Measurements from ENCODE around the gene MAT2A. TPM values are rescaled to one million over a fixed set of nuclear protein-coding genes. Genes with fewer than 3 reads are reported as not detected.

MAT2A gene
- total and polyA plus RNA-seq, 9 of the 15 experiments (the other 6 are each of a cell fraction or from before 2014, with no cell fraction given) = 130 to 1,027 (median 240) TPM

- peak in 1 of 3 experiments; percentile 51; a peak in 1 of 6 replicates for TF ChIP-seq ZBTB11 (CRISPR knock-in tag; IDR thresholded peaks at IDR 0.05)
- no peak for TF ChIP-seq ZFP30 (CRISPR knock-in tag; IDR thresholded peaks at IDR 0.05; ENCODE audit: borderline replicate concordance)
- no peak for TF ChIP-seq ZNF655 (CRISPR knock-in tag; IDR thresholded peaks at IDR 0.05)
- TF ChIP-seq CBFA2T3 (IDR thresholded peaks at IDR 0.05) = peak; percentile 20; the same call in 1 of the 2 replicates
- TF ChIP-seq MAZ (CRISPR knock-in tag; conservative IDR thresholded peaks at IDR 0.05 in 1 of 2, IDR thresholded peaks at IDR 0.05 in 1 of 2) = peak; percentile 74 to 88
- no peak for TF ChIP-seq ZNF280A (IDR thresholded peaks at IDR 0.05; ENCODE audit: low read depth, partially characterized antibody)
- peak; percentile 64 for TF ChIP-seq NFIC (IDR thresholded peaks at IDR 0.05)
- TF ChIP-seq BCOR (IDR thresholded peaks at IDR 0.05) = 0 out of 2 replicates have a peak, but pooled peaks have one; percentile 32
- TF ChIP-seq BRD9 (IDR thresholded peaks at IDR 0.05; ENCODE audit: low read depth, partially characterized antibody) = peak; percentile 60
- peak; percentile 36; the same call in 1 of the 2 replicates for TF ChIP-seq CREB1 (IDR thresholded peaks at IDR 0.05)
- peak; percentile 68 for TF ChIP-seq CREB1 (CRISPR knock-in tag; IDR thresholded peaks at IDR 0.05)
- TF ChIP-seq E2F4 (CRISPR knock-in tag; IDR thresholded peaks at IDR 0.05; ENCODE audit: low read depth) = peak; percentile 40; the same call in 1 of the 2 replicates
These were observed at the start of gene MAT2A (continued) for GRCh38 chr2:85538507-85539360.

Measured in K562 (cell line).